HG02970 (cell line): ENCODE results near the gene ALK.
"Not testable (repeated sequence)": the region's sequence is repeated elsewhere in the genome, so short reads cannot be mapped to it uniquely, and the experiment has no call there.

Experiments
- ATAC-seq: cut with Tn5 transposase; IDR thresholded peaks from one replicate; pipeline ENCODE4 v1.9.1; 2021; ENCODE audit warnings: mild to moderate bottlenecking, moderate library complexity, moderate number of reproducible peaks; ENCODE audit not compliant: unreplicated experiment, low FRiP score

ALK gene

GRCh38 chr2:29844713-29845326, 76.6 kb downstream of the ALK start:
- no peak for ATAC-seq

GRCh38 chr2:29841386-29842004, 79.9 kb downstream of the ALK start:
- ATAC-seq, result no peak

GRCh38 chr2:29839306-29839705, 82.1 kb downstream of the ALK start:
- no peak for ATAC-seq

GRCh38 chr2:29837925-29838324, 83.5 kb downstream of the ALK start:
- ATAC-seq, result no peak

- ATAC-seq, result no peak
Measured at GRCh38 chr2:29834624-29835023, 86.8 kb downstream of the ALK start.

GRCh38 chr2:29834036-29834540, 87.3 kb downstream of the ALK start:
- no peak for ATAC-seq

- no peak for ATAC-seq
Measured at GRCh38 chr2:29831560-29831959, 89.8 kb downstream of the ALK start.

- ATAC-seq, result no peak
Measured at GRCh38 chr2:29829841-29830240, 91.5 kb downstream of the ALK start.

GRCh38 chr2:29824145-29824544, 97.2 kb downstream of the ALK start:
- not testable (repeated sequence) for ATAC-seq

- no peak for ATAC-seq
Measured at GRCh38 chr2:29821591-29821990, 99.8 kb downstream of the ALK start.

GRCh38 chr2:29819570-29819969, 101.8 kb downstream of the ALK start:
- ATAC-seq, result no peak

- ATAC-seq, result no peak
Measured at GRCh38 chr2:29817801-29818680, 103.3 kb downstream of the ALK start.

- ATAC-seq, result no peak
Measured at GRCh38 chr2:29817299-29817698, 104.1 kb downstream of the ALK start.

GRCh38 chr2:29816651-29817050, 104.7 kb downstream of the ALK start:
- ATAC-seq, result no peak

GRCh38 chr2:29811378-29811777, 110.0 kb downstream of the ALK start:
- no peak for ATAC-seq

- no peak for ATAC-seq
Measured at GRCh38 chr2:29810956-29811355, 110.4 kb downstream of the ALK start.

GRCh38 chr2:29808321-29808720, 113.1 kb downstream of the ALK start:
- ATAC-seq, result no peak

GRCh38 chr2:29807082-29807481, 114.3 kb downstream of the ALK start:
- no peak for ATAC-seq

GRCh38 chr2:29806461-29806860, 114.9 kb downstream of the ALK start:
- ATAC-seq, result no peak

- no peak for ATAC-seq
Measured at GRCh38 chr2:29804671-29805070, 116.7 kb downstream of the ALK start.

- no peak for ATAC-seq
Measured at GRCh38 chr2:29803537-29803936, 117.8 kb downstream of the ALK start.
